ENCODE results near the gene BHLHE23. TPM values are rescaled to one million over a fixed set of nuclear protein-coding genes. Genes with fewer than 3 reads are reported as not detected.

The BHLHE23 gene
- total RNA-seq, 2 donors from 2014 or later: not detected

GRCh38 chr20:62979876-62980373 is 26.8 kb downstream of the BHLHE23 start:
- ATAC-seq (no peak), DNase-seq (no peak)
- intact Hi-C loops (cut with DNase I): no loop called here

- DNase-seq (no peak), ATAC-seq (no peak)
- intact Hi-C loops (cut with DNase I): no loop called here
These were observed 27.5 kb downstream of the BHLHE23 start for GRCh38 chr20:62979310-62979709.

GRCh38 chr20:62978561-62978943 is 28.2 kb downstream of the BHLHE23 start:
- ATAC-seq (no peak), DNase-seq (no peak)
- intact Hi-C loops (cut with DNase I): no loop called here

GRCh38 chr20:62977613-62978560 is 28.9 kb downstream of the BHLHE23 start:
- DNase-seq (no peak), ATAC-seq (no peak)
- intact Hi-C loops (cut with DNase I): no loop called here

- DNase-seq (no peak), ATAC-seq (no peak)
- intact Hi-C loops (cut with DNase I): no loop called here
These were observed 29.9 kb downstream of the BHLHE23 start for GRCh38 chr20:62976886-62977285.

GRCh38 chr20:62975812-62976508 is 30.8 kb downstream of the BHLHE23 start:
- DNase-seq: no peak

GRCh38 chr20:62975251-62975760 is 31.5 kb downstream of the BHLHE23 start:
- intact Hi-C loops (cut with DNase I): no loop called here
- no peak for DNase-seq

More at GRCh38 chr20:62975812-62976508, 30.8 kb downstream of the BHLHE23 start:
- intact Hi-C loops (cut with DNase I): no loop called here
- ATAC-seq: no peak

GRCh38 chr20:62972845-62973745 is 33.7 kb downstream of the BHLHE23 start:
- ATAC-seq (peak in 1 of 2 donors; percentile 8), DNase-seq (no peak)
- intact Hi-C loops (cut with DNase I): loop anchor here in 1 of 2 donors (1.0 kb wide), 1 partner anchor 36 kb away; no protein-coding TSS in a partner anchor

More at GRCh38 chr20:62975251-62975760, 31.5 kb downstream of the BHLHE23 start:
- ATAC-seq: no peak

- peak; percentile 90 to 95 for ATAC-seq
- intact Hi-C loops (cut with DNase I): loop anchor here in 1 of 2 donors (1.0 kb wide), 1 partner anchor 37 kb away; no protein-coding TSS in a partner anchor
- DNase-seq: peak; percentile 90
These were observed 34.6 kb downstream of the BHLHE23 start for GRCh38 chr20:62971950-62972844.

- ATAC-seq: no peak
- DNase-seq: no peak
- intact Hi-C loops (cut with DNase I): no loop called here
These were observed 35.4 kb downstream of the BHLHE23 start for GRCh38 chr20:62971211-62971949.

GRCh38 chr20:62970307-62971210 is 36.2 kb downstream of the BHLHE23 start:
- DNase-seq (no peak), ATAC-seq (no peak)
- intact Hi-C loops (cut with DNase I): no loop called here

- intact Hi-C loops (cut with DNase I): no loop called here
- no peak for ATAC-seq
- no peak for DNase-seq
These were observed 36.8 kb downstream of the BHLHE23 start for GRCh38 chr20:62969939-62970306.

- no peak for DNase-seq
- ATAC-seq: no peak
These were observed 37.5 kb downstream of the BHLHE23 start for GRCh38 chr20:62969179-62969760.

GRCh38 chr20:62968378-62969178 is 38.2 kb downstream of the BHLHE23 start:
- intact Hi-C loops (cut with DNase I): no loop called here
- ATAC-seq: no peak
- no peak for DNase-seq

More at GRCh38 chr20:62969179-62969760, 37.5 kb downstream of the BHLHE23 start:
- intact Hi-C loops (cut with DNase I): no loop called here

Data from left cardiac atrium (tissue), 4 donors.